Liver (tissue), 9 donors: ENCODE data around the gene ANKRD23. TPM values are rescaled to one million over a fixed set of nuclear protein-coding genes. Genes with fewer than 3 reads are reported as not detected.
"Not testable (repeated sequence)": the region's sequence is repeated elsewhere in the genome, so short reads cannot be mapped to it uniquely, and the experiment has no call there.

Experiments
- DNase-seq: peaks from one replicate; pipeline ENCODE4 v3.0.0-alpha.2; 2017; ENCODE audit warnings: low spot score
- H3K27ac ChIP-seq, 2 donors: one replicate each; pipeline ENCODE4 v1.7.0; 2013; ENCODE audit warnings: inconsistent platforms in 2 of 2, low read length in 2 of 2, control low read depth in 1 of 2, low read depth in 1 of 2, mild to moderate bottlenecking in 1 of 2
- H3K27me3 ChIP-seq, 4 donors: one replicate each; pipeline versions ENCODE4 v1.6.1 to v1.7.0; 2013; ENCODE audit warnings: low read length in 3 of 4, inconsistent platforms in 1 of 4, mild to moderate bottlenecking in 1 of 4, moderate library complexity in 1 of 4; ENCODE audit not compliant: control insufficient read depth in 4 of 4, insufficient read depth in 4 of 4
- H3K36me3 ChIP-seq, 4 donors: one replicate each; pipeline versions ENCODE4 v1.6.1 to v1.7.0; 2013; ENCODE audit warnings: low read length in 3 of 4, mild to moderate bottlenecking in 3 of 4, low read depth in 1 of 4, moderate library complexity in 1 of 4; ENCODE audit not compliant: control insufficient read depth in 4 of 4, insufficient read depth in 3 of 4
- H3K4me1 ChIP-seq, 4 donors: one replicate each; pipeline versions ENCODE4 v1.6.1 to v1.7.0; 2013; ENCODE audit warnings: low read length in 3 of 4, mild to moderate bottlenecking in 3 of 4, moderate library complexity in 1 of 4; ENCODE audit not compliant: control insufficient read depth in 4 of 4, insufficient read depth in 4 of 4
- H3K4me3 ChIP-seq, 3 donors: one replicate each; pipeline versions ENCODE4 v1.6.1 to v1.7.0; 2013; ENCODE audit warnings: low read length in 3 of 3, control low read depth in 1 of 3, low read depth in 1 of 3, mild to moderate bottlenecking in 1 of 3
- H3K9ac ChIP-seq, 2 donors: one replicate each; pipeline ENCODE4 v1.7.0; 2013; ENCODE audit warnings: low read length in 2 of 2, mild to moderate bottlenecking in 2 of 2, moderate library complexity in 2 of 2, control low read depth in 1 of 2, low read depth in 1 of 2
- H3K9me3 ChIP-seq, 4 donors: one replicate each; pipeline versions ENCODE4 v1.6.1 to v1.7.0; 2013; ENCODE audit warnings: low read length in 3 of 4; ENCODE audit not compliant: control insufficient read depth in 4 of 4
- ATF3 ChIP-seq: IDR thresholded peaks from 2 replicates; pipeline ENCODE4 v1.6.1; 2016; ENCODE audit warnings: antibody characterized with exemption
- CTCF ChIP-seq: fragments of 150-350 bp; IDR thresholded peaks from 2 replicates; pipeline ENCODE4 v1.5.1; 2017; ENCODE audit warnings: improper control_type of control experiment, low read depth, low read length; ENCODE audit not compliant: missing input control
- FOXA1 ChIP-seq: IDR thresholded peaks from 2 replicates; pipeline ENCODE4 v1.6.1; 2016; ENCODE audit warnings: antibody characterized with exemption
- FOXA2 ChIP-seq: IDR thresholded peaks from 2 replicates; pipeline ENCODE4 v1.6.1; 2016; ENCODE audit warnings: antibody characterized with exemption
- JUND ChIP-seq, 2 donors: IDR thresholded peaks; 2 replicates each; pipeline ENCODE4 v1.6.1; 2016; ENCODE audit warnings: antibody characterized with exemption in 2 of 2
- MAX ChIP-seq: IDR thresholded peaks from 2 replicates; pipeline ENCODE4 v1.6.1; 2016; ENCODE audit warnings: antibody characterized with exemption
- NR2F2 ChIP-seq: IDR thresholded peaks from 2 replicates; pipeline ENCODE4 v1.6.1; 2016; ENCODE audit warnings: antibody characterized with exemption
- REST ChIP-seq: IDR thresholded peaks from 2 replicates; pipeline ENCODE4 v1.6.1; 2016; ENCODE audit warnings: antibody characterized with exemption, mild to moderate bottlenecking
- RXRA ChIP-seq, 2 donors: IDR thresholded peaks; 2 replicates each; pipeline ENCODE4 v1.6.1; 2017 to 2018; ENCODE audit warnings: antibody characterized with exemption in 2 of 2, mild to moderate bottlenecking in 1 of 2
- TAF1 ChIP-seq: conservative IDR thresholded peaks from 2 replicates; pipeline ENCODE4 v1.6.1; 2016; ENCODE audit warnings: antibody characterized with exemption, mild to moderate bottlenecking
- WGBS: extraction: QIAGEN DNeasy Blood & Tissue Kit; methylation state at CpG from one replicate; pipeline ENCODE4 v1.1.7; 2013; 5-methylcytosine and 5-hydroxymethylcytosine counted together
- polyA plus RNA-seq, 2 donors: library from polyadenylated mRNA; stranded (reverse) in 1 of 2; unstranded in 1 of 2; fragments of 200-250 nt in 1 of 2; fragments of >200 nt in 1 of 2; fragmentation: Nextera tagmentation in 1 of 2; extraction: Ambion mirVana in 1 of 2; gene quantifications; one replicate each; pipeline versions ENCODE4 v1.2.1 to v1.2.3, GENCODE V29; 2013 to 2015
- total RNA-seq, 2 donors: library from RNA; depleted of rRNA; stranded (reverse); fragments of >200 nt; gene quantifications; one replicate each; pipeline ENCODE4 v1.2.3, GENCODE V29; 2014
- donor health status: healthy.
- donor health status: healthy.
- donor health status: healthy.
- donor health status: healthy.
- donor health status: healthy.

Gene ANKRD23
- total and polyA plus RNA-seq, 4 donors = 0.82 to 4.2 (median 1.9) TPM

- TF ChIP-seq CTCF = no peak
Measured at GRCh38 chr2:96797066-96797625, 46.7 kb downstream of the ANKRD23 start (continued).

- WGBS = 92% methylated on average over 6 of the region's 6 CpGs
- H3K4me3 ChIP-seq, H3K9ac ChIP-seq, H3K9me3 ChIP-seq, H3K27me3 ChIP-seq, H3K27ac ChIP-seq, DNase-seq: not testable (repeated sequence)
- peaks cover 0 to 11% (median 2%) of the 10 kb centered on the region in 4 donors for H3K36me3 ChIP-seq
- peaks cover 0 to 10% (median 4%) of the 10 kb centered on the region in 4 donors for H3K4me1 ChIP-seq
Measured at GRCh38 chr2:96796497-96796896, 47.3 kb downstream of the ANKRD23 start.

- no peaks in the 10 kb centered on the region for H3K9me3 ChIP-seq
- no peak for DNase-seq
- WGBS = 97% methylated on average over 6 of the region's 6 CpGs
- H3K9ac ChIP-seq = no peak overlapping the region
- peaks cover 0 to 11% (median 2%) of the 10 kb centered on the region in 4 donors for H3K36me3 ChIP-seq
- H3K27ac ChIP-seq = no peak overlapping the region
- H3K4me1 ChIP-seq = peaks cover 0 to 5% (median 0%) of the 10 kb centered on the region in 4 donors
- H3K4me3 ChIP-seq = no peak overlapping the region
- no peak for TF ChIP-seq FOXA2
- no peak for TF ChIP-seq RXRA (IDR thresholded peaks at IDR 0.05)
- TF ChIP-seq TAF1 = no peak
- H3K27me3 ChIP-seq = no peaks in the 10 kb centered on the region
Measured at GRCh38 chr2:96795076-96795475, 48.7 kb downstream of the ANKRD23 start.

GRCh38 chr2:96792772-96793749 is 50.8 kb downstream of the ANKRD23 start:
- Histone ChIP-seq H3K4me3 (no peak overlapping the region), H3K27me3 (no peaks in the 10 kb centered on the region), H3K36me3 (peaks cover 0 to 1% (median under 1%) of the 10 kb centered on the region in 4 donors), H3K27ac (no peak overlapping the region), H3K4me1 (peaks cover 0 to 10% (median 3%) of the 10 kb centered on the region in 4 donors), H3K9me3 (no peaks in the 10 kb centered on the region), H3K9ac (no peak overlapping the region)
- DNase-seq = no peak
- TF ChIP-seq REST (no peak), FOXA1 (no peak), FOXA2 (no peak), MAX (no peak), ATF3 (no peak), RXRA (IDR thresholded peaks at IDR 0.05) (no peak), NR2F2 (no peak), JUND (IDR thresholded peaks at IDR 0.05) (no peak)
- 85% methylated on average over 17 of the region's 17 CpGs for WGBS
